Measurements from ENCODE around the gene ZNF609. TPM values are rescaled to one million over a fixed set of nuclear protein-coding genes. Genes with fewer than 3 reads are reported as not detected.

ZNF609 gene
- total RNA-seq, 1 experiment from 2014 or later = 31.0 TPM

DNA sequence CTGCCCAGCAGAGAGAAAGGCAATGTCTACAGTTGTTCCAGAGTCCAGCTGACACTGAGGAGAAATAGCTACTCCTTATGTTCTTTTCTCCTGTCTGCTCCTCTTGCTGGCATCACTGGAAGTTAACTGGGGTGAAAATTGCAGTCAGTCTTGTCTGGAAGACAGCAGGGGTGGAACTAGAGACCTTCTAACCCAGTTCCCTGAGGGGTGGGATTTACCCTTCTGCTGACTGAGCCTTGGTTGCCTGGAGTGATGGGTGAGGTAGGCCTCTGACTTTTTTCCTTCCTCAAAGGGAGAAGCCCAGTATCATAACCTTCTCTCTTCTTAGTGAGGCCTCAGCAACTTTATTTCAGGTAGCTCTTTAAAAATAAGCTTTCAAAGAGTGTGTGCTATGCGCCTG lies 16.2 kb downstream of the ZNF609 start:
- Histone ChIP-seq H3K9me2 (ENCODE audit: insufficient read depth) (no peaks in the 10 kb centered on the region), H3K4me3 (replicated peaks in 1 of 2; ENCODE audit: low read depth in 1 of 2, low read length in 2 of 2) (no peak overlapping the region), H3K4me1 (ENCODE audit: control insufficient read depth in 1 of 2, insufficient read depth in 2 of 2, low read length in 2 of 2) (no peaks in the 10 kb centered on the region), H3K36me3 (ENCODE audit: control insufficient read depth in 1 of 2, insufficient read depth in 2 of 2, low read length in 2 of 2) (peaks cover 0 to 3% of the 10 kb centered on the region in 2 experiments; a peak in 2 of 4 replicates), H3K27ac (ENCODE audit: low read depth, low read length) (no peak overlapping the region), H3K4me2 (ENCODE audit: low read length) (no peak overlapping the region), H3K9ac (ENCODE audit: low read length) (no peak overlapping the region), H4K20me1 (ENCODE audit: insufficient read depth) (no peaks in the 10 kb centered on the region; the same call in 1 of the 2 replicates), H3K9me3 (ENCODE audit: control insufficient read depth in 1 of 2, insufficient read depth in 1 of 2, low read depth in 1 of 2, low read length in 2 of 2) (no peaks in the 10 kb centered on the region), H3K79me2 (ENCODE audit: insufficient read depth, low read length) (peaks cover 40% of the 10 kb centered on the region), H2AFZ (ENCODE audit: low read depth, low read length, poor library complexity, severe bottlenecking) (no peak overlapping the region), H3K27me3 (ENCODE audit: insufficient read depth, low read length) (no peaks in the 10 kb centered on the region)
- no peak for TF ChIP-seq RAD21 (IDR thresholded peaks at IDR 0.05; ENCODE audit: low read depth)
- no peak for TF ChIP-seq ZFX (IDR thresholded peaks at IDR 0.05)
- TF ChIP-seq FOSL1 (IDR thresholded peaks at IDR 0.05; ENCODE audit: low read depth) = no peak
- no peak for TF ChIP-seq SP1 (IDR thresholded peaks at IDR 0.05; ENCODE audit: low read depth)
- no peak for TF ChIP-seq EZH2phosphoT487 (IDR thresholded peaks at IDR 0.05; ENCODE audit: borderline replicate concordance)
- no peak for TF ChIP-seq EGR1 (IDR thresholded peaks at IDR 0.05; ENCODE audit: low read depth)
- no peak for TF ChIP-seq ELF1 (IDR thresholded peaks at IDR 0.05; ENCODE audit: borderline replicate concordance, low read depth)
- TF ChIP-seq REST (IDR thresholded peaks at IDR 0.05; ENCODE audit: low read depth) = no peak
- TF ChIP-seq EZH2 (IDR thresholded peaks at IDR 0.05) = no peak
- TF ChIP-seq YY1 (IDR thresholded peaks at IDR 0.05; ENCODE audit: extremely low read depth, insufficient replicate concordance, low read depth, low read length) = no peak
- TF ChIP-seq CTCF (IDR thresholded peaks at IDR 0.05 in 2 of 3, conservative IDR thresholded peaks at IDR 0.05 in 1 of 3; ENCODE audit: borderline replicate concordance in 1 of 3, insufficient read depth in 1 of 3, low read depth in 2 of 3, low read length in 2 of 3) = no peak
- no peak for TF ChIP-seq CBX3 (IDR thresholded peaks at IDR 0.05; ENCODE audit: low read depth)
- no peak for TF ChIP-seq ZNF274 (IDR thresholded peaks at IDR 0.05; ENCODE audit: low read depth, low read length)
- no peak for TF ChIP-seq SIN3A (IDR thresholded peaks at IDR 0.05; ENCODE audit: low read depth)
- intact Hi-C loops (cut with micrococcal nuclease) = no loop called here
- DNase-seq (ENCODE audit: low read depth, low spot score) (no peak), ATAC-seq (no peak)
- ChIA-PET RAD21 (ENCODE audit: low non-redundant PET in 1 of 2, low total read pairs in 2 of 2, uncharacterized antibody in 2 of 2, unreplicated experiment in 2 of 2) (no interaction called here), POLR2A (no interaction called here), CTCF (no interaction called here)
- no TSS peak for BruUV-seq (replicated peaks)
